Mesenchymal stem cell (in vitro differentiated cells and primary cell): ENCODE results near the gene ARHGAP15.

ENCODE experiments used
- DNase-seq: peaks from one replicate; pipeline ENCODE4 v3.0.0-alpha.2; 2013
- H2AFZ ChIP-seq: one replicate; pipeline ENCODE4 v1.6.1; 2013; ENCODE audit warnings: low read depth, mild to moderate bottlenecking, control low read depth, inconsistent platforms, low read length, moderate library complexity
- H2AK5ac ChIP-seq: 2 replicates; pipeline ENCODE4 v1.6.1; 2013; ENCODE audit warnings: low read length, moderate library complexity, mild to moderate bottlenecking, inconsistent platforms; ENCODE audit not compliant: severe bottlenecking
- H2BK120ac ChIP-seq: one replicate; pipeline ENCODE4 v1.6.1; 2013; ENCODE audit warnings: low read depth, mild to moderate bottlenecking, inconsistent platforms, low read length, moderate library complexity
- H2BK12ac ChIP-seq, 2 experiments: one replicate each; pipeline ENCODE4 v1.6.1; 2013; ENCODE audit warnings: inconsistent platforms in 2 of 2, low read length in 2 of 2, mild to moderate bottlenecking in 2 of 2, moderate library complexity in 2 of 2, control low read depth in 1 of 2
- H2BK15ac ChIP-seq: one replicate; pipeline ENCODE4 v1.6.1; 2013; ENCODE audit warnings: mild to moderate bottlenecking, low read depth, inconsistent platforms; ENCODE audit not compliant: poor library complexity, severe bottlenecking
- H2BK5ac ChIP-seq: 2 replicates; pipeline ENCODE4 v1.6.1; 2013; ENCODE audit warnings: low read depth, mild to moderate bottlenecking, low read length, control low read depth, inconsistent platforms; ENCODE audit not compliant: poor library complexity, severe bottlenecking
- H3K14ac ChIP-seq, 2 experiments: one replicate each; pipeline ENCODE4 v1.6.1; 2013; ENCODE audit warnings: inconsistent platforms in 2 of 2, low read length in 2 of 2, control low read depth in 1 of 2, mild to moderate bottlenecking in 1 of 2, moderate library complexity in 1 of 2
- H3K18ac ChIP-seq, 2 experiments: one replicate each; pipeline ENCODE4 v1.6.1; 2013; ENCODE audit warnings: inconsistent platforms in 2 of 2, low read length in 2 of 2, control low read depth in 1 of 2, low read depth in 1 of 2, mild to moderate bottlenecking in 1 of 2
- H3K23ac ChIP-seq, 2 experiments: one replicate each; pipeline ENCODE4 v1.6.1; 2013; ENCODE audit warnings: inconsistent platforms in 2 of 2, low read length in 2 of 2, mild to moderate bottlenecking in 2 of 2, moderate library complexity in 2 of 2, control low read depth in 1 of 2
- H3K27ac ChIP-seq: 2 replicates; pipeline ENCODE4 v1.5.1; 2013; ENCODE audit warnings: mild to moderate bottlenecking, moderate library complexity, low read length, control low read depth, inconsistent platforms; ENCODE audit not compliant: poor library complexity, severe bottlenecking
- H3K27me3 ChIP-seq, 2 experiments: 2 replicates each; pipeline versions ENCODE4 v1.6.1 to v1.7.0; 2013; ENCODE audit warnings: low read length in 2 of 2, mild to moderate bottlenecking in 2 of 2, moderate library complexity in 2 of 2, control low read depth in 1 of 2, inconsistent platforms in 1 of 2; ENCODE audit not compliant: control insufficient read depth in 1 of 2, insufficient read depth in 1 of 2
- H3K36me3 ChIP-seq, 2 experiments: 2 replicates each; pipeline versions ENCODE4 v1.6.1 to v1.7.0; 2013; ENCODE audit warnings: low read length in 2 of 2, control low read depth in 1 of 2, inconsistent platforms in 1 of 2, low read depth in 1 of 2, mild to moderate bottlenecking in 1 of 2; ENCODE audit not compliant: insufficient read depth in 2 of 2, control insufficient read depth in 1 of 2
- H3K4ac ChIP-seq, 2 experiments: one replicate each; pipeline ENCODE4 v1.6.1; 2013; ENCODE audit warnings: inconsistent platforms in 2 of 2, low read length in 2 of 2, mild to moderate bottlenecking in 2 of 2, moderate library complexity in 2 of 2, control low read depth in 1 of 2, low read depth in 1 of 2
- H3K4me1 ChIP-seq: 2 replicates; pipeline ENCODE4 v1.6.1; 2013; ENCODE audit warnings: low read depth, low read length, control low read depth; ENCODE audit not compliant: control insufficient read depth, insufficient read depth
- H3K4me2 ChIP-seq: 2 replicates; pipeline ENCODE4 v1.6.1; 2013; ENCODE audit warnings: low read length, mild to moderate bottlenecking, inconsistent platforms; ENCODE audit not compliant: poor library complexity, severe bottlenecking
- H3K4me3 ChIP-seq, 2 experiments: 2 replicates each; pipeline versions ENCODE4 v1.5.1 to v1.7.0; 2013; ENCODE audit warnings: low read length in 2 of 2, mild to moderate bottlenecking in 2 of 2, control low read depth in 1 of 2, low read depth in 1 of 2; ENCODE audit not compliant: insufficient read depth in 1 of 2
- H3K79me1 ChIP-seq: replicated peaks from 2 replicates; pipeline ENCODE4 v1.6.1; 2013; ENCODE audit warnings: mild to moderate bottlenecking, control low read depth, low read length, inconsistent platforms; ENCODE audit not compliant: poor library complexity, severe bottlenecking
- H3K9ac ChIP-seq: 2 replicates; pipeline ENCODE4 v1.7.0; 2013; ENCODE audit warnings: mild to moderate bottlenecking, low read length, moderate library complexity
- H3K9me3 ChIP-seq: 2 replicates; pipeline ENCODE4 v1.7.0; 2013; ENCODE audit warnings: mild to moderate bottlenecking, low read length; ENCODE audit not compliant: control insufficient read depth
- H4K8ac ChIP-seq: one replicate; pipeline ENCODE4 v1.6.1; 2013; ENCODE audit warnings: inconsistent platforms, mild to moderate bottlenecking, low read length, moderate library complexity
- H4K91ac ChIP-seq: one replicate; pipeline ENCODE4 v1.6.1; 2013; ENCODE audit warnings: mild to moderate bottlenecking, low read length, inconsistent platforms
- WGBS: methylation state at CpG from one replicate; pipeline ENCODE4 v1.1.7; 2013; ENCODE audit warnings: mixed read lengths; 5-methylcytosine and 5-hydroxymethylcytosine counted together

The ARHGAP15 gene

DNA sequence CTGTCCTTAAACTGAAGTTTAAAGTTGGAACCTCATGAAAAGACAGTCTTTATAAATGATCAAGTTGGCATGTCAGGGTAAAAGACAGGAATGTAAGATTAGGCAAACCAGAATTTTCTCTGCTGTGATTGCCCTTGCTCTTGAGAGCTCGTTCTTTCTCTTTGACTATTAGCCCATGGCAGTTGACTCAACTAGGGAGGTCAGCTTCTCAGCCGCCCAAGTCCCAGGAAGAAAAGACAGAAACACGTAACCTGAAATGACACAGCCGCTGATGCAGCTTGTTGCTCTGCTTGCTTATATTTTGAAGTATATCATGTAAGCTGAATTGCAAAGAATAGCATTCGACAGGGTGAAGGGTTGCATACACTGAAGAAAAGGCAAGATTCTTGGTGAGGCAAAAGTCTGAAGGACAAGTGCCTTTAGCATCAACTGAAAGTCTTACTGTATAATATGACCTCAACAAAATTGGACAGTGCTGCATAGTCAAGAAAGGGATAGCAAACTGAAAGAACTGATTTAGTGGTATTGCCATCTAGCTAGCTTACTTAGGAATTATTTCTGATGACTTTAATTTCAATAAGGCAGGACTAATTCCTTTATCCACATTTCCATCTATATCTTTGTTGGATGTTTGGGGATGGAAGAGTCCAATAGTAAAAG, 54.7 kb downstream of the ARHGAP15 start:
- H3K27me3 ChIP-seq = no peaks in the 10 kb centered on the region
- WGBS = 83% methylated on average over 5 of the region's 5 CpGs
- no peaks in the 10 kb centered on the region for H3K79me1 ChIP-seq

DNA sequence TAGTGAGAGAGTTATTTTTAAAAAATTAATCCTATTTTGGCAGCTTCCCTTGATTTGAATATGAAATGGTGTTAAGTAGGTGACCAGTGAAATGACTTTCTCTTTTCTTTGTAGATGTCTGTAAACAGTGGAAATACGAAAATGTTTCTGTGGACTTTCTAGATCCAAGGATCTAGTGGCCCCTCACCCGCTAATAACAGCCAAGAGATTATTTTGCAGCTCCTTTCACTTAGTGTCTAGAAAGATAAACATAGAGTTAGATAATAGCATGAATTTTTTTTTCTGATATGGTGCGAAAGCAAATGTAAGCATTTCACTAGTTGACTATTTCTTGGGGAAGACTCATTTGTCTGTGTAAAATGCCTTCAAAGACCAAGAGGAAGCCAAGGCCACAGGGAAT, 57.7 kb downstream of the ARHGAP15 start:
- Histone ChIP-seq H2BK15ac (no peak overlapping the region), H3K18ac (no peak overlapping the region), H3K79me1 (no peaks in the 10 kb centered on the region), H4K91ac (no peak overlapping the region), H2BK5ac (no peak overlapping the region), H2BK12ac (no peak overlapping the region), H2AFZ (no peak overlapping the region), H3K9me3 (no peaks in the 10 kb centered on the region), H3K4me3 (no peak overlapping the region), H3K14ac (no peak overlapping the region), H3K27me3 (no peaks in the 10 kb centered on the region), H3K4ac (no peak overlapping the region), H3K23ac (no peak overlapping the region), H3K4me1 (no peaks in the 10 kb centered on the region), H2BK120ac (no peak overlapping the region), H3K9ac (no peak overlapping the region), H4K8ac (no peak overlapping the region), H3K36me3 (no peaks in the 10 kb centered on the region), H2AK5ac (no peak overlapping the region), H3K27ac (no peak overlapping the region), H3K4me2 (no peak overlapping the region)
- WGBS = 67% methylated on average over 2 of the region's 3 CpGs
- no peak for DNase-seq

More for the DNA sequence above, 54.7 kb downstream of the ARHGAP15 start:
- Histone ChIP-seq H2BK12ac (no peak overlapping the region), H4K91ac (no peak overlapping the region), H3K18ac (no peak overlapping the region), H3K4ac (no peak overlapping the region), H2BK120ac (no peak overlapping the region), H3K23ac (no peak overlapping the region), H2BK15ac (no peak overlapping the region), H3K9ac (no peak overlapping the region), H3K9me3 (peaks cover 10% of the 10 kb centered on the region), H3K14ac (no peak overlapping the region), H3K4me1 (no peaks in the 10 kb centered on the region), H2AK5ac (no peak overlapping the region), H3K4me3 (no peak overlapping the region), H2AFZ (no peak overlapping the region), H3K27ac (no peak overlapping the region), H2BK5ac (no peak overlapping the region), H3K4me2 (no peak overlapping the region), H4K8ac (no peak overlapping the region), H3K36me3 (no peaks in the 10 kb centered on the region)
- DNase-seq = no peak

DNA sequence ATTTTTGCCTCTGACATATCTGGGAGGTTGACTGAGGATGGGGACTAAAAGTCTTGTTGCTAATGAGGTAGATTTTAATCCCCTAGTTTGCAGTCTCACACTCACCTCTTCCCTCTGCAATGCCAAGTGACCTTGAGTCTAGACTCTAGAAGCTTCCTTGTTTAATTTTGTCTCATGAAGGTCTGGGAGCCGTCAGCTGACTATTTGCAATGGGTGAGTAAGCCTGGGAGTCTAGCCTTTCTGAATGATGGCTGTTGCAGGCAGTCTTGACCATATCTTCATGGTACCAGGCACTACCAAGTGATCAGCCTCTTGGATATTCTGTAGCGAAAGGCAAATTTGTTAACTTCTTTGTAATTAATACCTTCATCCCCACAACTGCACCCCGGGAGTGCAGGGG, 61.2 kb downstream of the ARHGAP15 start:
- no peak overlapping the region for H4K8ac ChIP-seq
- no peak overlapping the region for H4K91ac ChIP-seq
- H3K4me2 ChIP-seq = no peak overlapping the region
- H2BK5ac ChIP-seq = no peak overlapping the region
- H3K36me3 ChIP-seq = no peaks in the 10 kb centered on the region
- no peak overlapping the region for H3K9ac ChIP-seq
- no peak overlapping the region for H3K14ac ChIP-seq
- H3K9me3 ChIP-seq = no peaks in the 10 kb centered on the region
- no peak overlapping the region for H3K18ac ChIP-seq
- H2AK5ac ChIP-seq = no peak overlapping the region
- H3K79me1 ChIP-seq = no peaks in the 10 kb centered on the region
- H3K27me3 ChIP-seq = no peaks in the 10 kb centered on the region
- H3K23ac ChIP-seq = no peak overlapping the region
- H3K27ac ChIP-seq = no peak overlapping the region
- no peak overlapping the region for H3K4ac ChIP-seq
- H3K4me3 ChIP-seq = no peak overlapping the region
- H2BK120ac ChIP-seq = no peak overlapping the region
- no peak overlapping the region for H2BK15ac ChIP-seq
- no peak overlapping the region for H2AFZ ChIP-seq
- no peak for DNase-seq
- whole genome bisulfite sequencing = 82% methylated on average over 3 of the region's 3 CpGs
- no peaks in the 10 kb centered on the region for H3K4me1 ChIP-seq
- no peak overlapping the region for H2BK12ac ChIP-seq

DNA sequence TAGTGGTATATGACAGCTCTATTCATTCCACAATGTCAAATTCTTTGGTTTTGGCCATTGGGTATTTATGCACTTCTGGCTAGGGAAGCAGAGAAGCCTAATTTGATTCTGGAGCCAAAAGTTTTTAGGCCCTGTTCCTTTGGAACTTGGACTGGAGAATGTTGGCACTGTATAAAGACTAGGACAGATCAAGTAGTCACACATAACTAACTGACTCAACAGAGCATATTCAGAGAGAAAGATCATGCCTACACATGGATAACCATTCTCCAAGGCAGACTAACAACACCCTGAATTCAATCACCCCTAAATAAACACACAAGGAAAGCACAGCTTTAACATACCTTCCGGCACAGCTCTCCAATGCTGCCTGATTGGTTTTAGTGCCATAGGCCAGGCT, 62.9 kb downstream of the ARHGAP15 start:
- Histone ChIP-seq H3K18ac (no peak overlapping the region), H3K4ac (no peak overlapping the region), H2AFZ (no peak overlapping the region), H4K91ac (no peak overlapping the region), H3K4me3 (no peak overlapping the region), H3K9ac (no peak overlapping the region), H3K27ac (no peak overlapping the region), H3K4me2 (no peak overlapping the region), H3K79me1 (no peaks in the 10 kb centered on the region), H3K36me3 (no peaks in the 10 kb centered on the region), H2BK5ac (no peak overlapping the region), H3K14ac (no peak overlapping the region), H3K9me3 (no peaks in the 10 kb centered on the region), H2BK120ac (no peak overlapping the region), H2AK5ac (no peak overlapping the region), H3K27me3 (no peaks in the 10 kb centered on the region), H2BK12ac (no peak overlapping the region), H2BK15ac (no peak overlapping the region), H3K4me1 (no peaks in the 10 kb centered on the region), H3K23ac (no peak overlapping the region), H4K8ac (no peak overlapping the region)
- DNase-seq = no peak
- WGBS = 94% methylated on average over 1 of the region's 1 CpG
